Measurements from ENCODE around the gene EIF4G3.
A peak's percentile ranks its signal among the peaks of the same experiment; 100 is the strongest.

The EIF4G3 gene

GRCh38 chr1:21067551-21068227 is 109.0 kb downstream of the EIF4G3 start:
- in situ Hi-C loops (cut with HindIII; ENCODE audit: low sequenced_read_pairs): no loop called here
- no peak overlapping the region for H3K4me3 ChIP-seq (ENCODE audit: low read depth, low read length)
- TF ChIP-seq CTCF (IDR thresholded peaks at IDR 0.05; ENCODE audit: low read depth, low read length): no peak
- DNase-seq (ENCODE audit: low read depth, low spot score): no peak

- TF ChIP-seq CTCF (IDR thresholded peaks at IDR 0.05; ENCODE audit: low read depth, low read length): no peak
- DNase-seq (ENCODE audit: low read depth, low spot score): no peak
- in situ Hi-C loops (cut with HindIII; ENCODE audit: low sequenced_read_pairs): no loop called here
- no peak overlapping the region for H3K4me3 ChIP-seq (ENCODE audit: low read depth, low read length)
Observed at GRCh38 chr1:21066356-21067012, 110.2 kb downstream of the EIF4G3 start.

- H3K4me3 ChIP-seq (ENCODE audit: low read depth, low read length): no peak overlapping the region
- DNase-seq (ENCODE audit: low read depth, low spot score): no peak
- in situ Hi-C loops (cut with HindIII; ENCODE audit: low sequenced_read_pairs): no loop called here
- no peak for TF ChIP-seq CTCF (IDR thresholded peaks at IDR 0.05; ENCODE audit: low read depth, low read length)
Observed at GRCh38 chr1:21065851-21066250, 110.8 kb downstream of the EIF4G3 start.

GRCh38 chr1:21064057-21064456 is 112.6 kb downstream of the EIF4G3 start:
- in situ Hi-C loops (cut with HindIII; ENCODE audit: low sequenced_read_pairs): no loop called here
- no peak for TF ChIP-seq CTCF (IDR thresholded peaks at IDR 0.05; ENCODE audit: low read depth, low read length)
- H3K4me3 ChIP-seq (ENCODE audit: low read depth, low read length): no peak overlapping the region
- no peak for DNase-seq (ENCODE audit: low read depth, low spot score)

GRCh38 chr1:21060523-21060922 is 116.2 kb downstream of the EIF4G3 start:
- TF ChIP-seq CTCF (IDR thresholded peaks at IDR 0.05; ENCODE audit: low read depth, low read length): no peak
- DNase-seq (ENCODE audit: low read depth, low spot score): no peak
- in situ Hi-C loops (cut with HindIII; ENCODE audit: low sequenced_read_pairs): no loop called here
- no peak overlapping the region for H3K4me3 ChIP-seq (ENCODE audit: low read depth, low read length)

GRCh38 chr1:21059021-21059420 is 117.7 kb downstream of the EIF4G3 start:
- no peak for TF ChIP-seq CTCF (IDR thresholded peaks at IDR 0.05; ENCODE audit: low read depth, low read length)
- peak; percentile 10 for DNase-seq (ENCODE audit: low read depth, low spot score)
- no peak overlapping the region for H3K4me3 ChIP-seq (ENCODE audit: low read depth, low read length)
- in situ Hi-C loops (cut with HindIII; ENCODE audit: low sequenced_read_pairs): no loop called here
